Smooth muscle cell of the coronary artery (primary cell): ENCODE measurements around the gene TPP1. TPM values are rescaled to one million over a fixed set of nuclear protein-coding genes. Genes with fewer than 3 reads are reported as not detected.

Source experiments
- total RNA-seq: library from RNA; depleted of rRNA; stranded (reverse); fragments of >200 nt; gene quantifications from 2 replicates; pipeline ENCODE4 v1.2.3, GENCODE V29; 2014; ENCODE audit warnings: low replicate concordance

TPP1 gene
- total RNA-seq = 48.2 and 52.7 TPM in 2 replicates

GRCh38 chr11:6619004-6619745 lies at the start of gene TPP1:
Gene TPP1 (minus strand): TSS chr11:6619422. CDS start chr11:6619400, 22 bp downstream.

GRCh38 chr11:6655790-6656583 lies 36.8 kb upstream of the TPP1 start, which contains the start of gene DCHS1:
Gene DCHS1 (minus strand): TSS chr11:6655809. CDS start chr11:6641613, 14,196 bp downstream.

GRCh38 chr11:6612213-6613041 lies 6.8 kb downstream of the TPP1 start, which contains the start of gene TAF10:
Gene TAF10 (minus strand): TSS chr11:6612216. CDS start chr11:6612189, 27 bp downstream.

GRCh38 chr11:6603287-6604080 lies 15.7 kb downstream of the TPP1 start, which contains the start of the genes ILK and RRP8:
Gene ILK (plus strand): TSS chr11:6603774. CDS start chr11:6604272, 498 bp downstream.
Gene RRP8 (minus strand): TSS chr11:6603616. CDS start chr11:6603502, 114 bp downstream.

Other genes with a start within 250 kb of the TPP1 start
- 19.2 and 28.4 TPM in 2 replicates for gene SMPD1, start 228.9 kb downstream of the TPP1 start, total RNA-seq
- 46.8 and 53.8 TPM in 2 replicates for gene APBB1, start 200.3 kb downstream of the TPP1 start, total RNA-seq
- 0.12 and 0.45 TPM in 2 replicates for gene HPX, start 178.4 kb downstream of the TPP1 start, total RNA-seq
- gene TRIM3, start 145.5 kb downstream of the TPP1 start, total RNA-seq = 22.0 and 32.1 TPM in 2 replicates
- gene ARFIP2, start 138.1 kb downstream of the TPP1 start, total RNA-seq = 49.6 and 66.1 TPM in 2 replicates
- gene TIMM10B, start 137.9 kb downstream of the TPP1 start, total RNA-seq = 29.0 and 42.4 TPM in 2 replicates
- 3.3 and 6.3 TPM in 2 replicates for gene DNHD1, start 122.1 kb downstream of the TPP1 start, total RNA-seq
- gene RRP8, start 15.8 kb downstream of the TPP1 start, total RNA-seq = 6.1 and 12.2 TPM in 2 replicates
- 275 and 281 TPM in 2 replicates for gene ILK, start 15.6 kb downstream of the TPP1 start, total RNA-seq
- 57.7 and 94.7 TPM in 2 replicates for gene TAF10, start 7.2 kb downstream of the TPP1 start, total RNA-seq
- 2.1 and 4.0 TPM in 2 replicates for gene DCHS1, start 36.4 kb upstream of the TPP1 start, total RNA-seq
- gene MRPL17, start 63.9 kb upstream of the TPP1 start, total RNA-seq = 62.2 and 84.8 TPM in 2 replicates
- 0.08 TPM in 1 of 2 replicates, not detected in the other for gene OR2AG2, start 152.6 kb upstream of the TPP1 start, total RNA-seq
- gene OR2AG1, start 163.6 kb upstream of the TPP1 start, total RNA-seq = not detected in 2 replicates
- gene OR6A2, start 180.3 kb upstream of the TPP1 start, total RNA-seq = 0.12 and 0.15 TPM in 2 replicates
- not detected in 2 replicates for gene OR10A5, start 226.3 kb upstream of the TPP1 start, total RNA-seq
- gene OR10A2, start 243.6 kb upstream of the TPP1 start, total RNA-seq = not detected in 2 replicates